Activated B cell treated with CpG ODN at 0.5 μM for 24 hours (primary cell): ENCODE measurements around the gene KCNA1. TPM values are rescaled to one million over a fixed set of nuclear protein-coding genes. Genes with fewer than 3 reads are reported as not detected.

Source experiments
- ATAC-seq: fragments of 200-7000 bp; cut with Tn5 transposase; one replicate; pipeline ENCODE4 v1.10.0; 2021; ENCODE audit warnings: low read depth, mild to moderate bottlenecking, moderate library complexity
- CTCF ChIA-PET: fragments of 350-600 bp; sonication (Branson Sonifier 250); formaldehyde crosslinking; loops from one replicate; lab custom pipeline; 2021; ENCODE audit warnings: antibody characterized with exemption; lab: Charles Lee
- POLR2A ChIA-PET: fragments of 350-600 bp; sonication (Branson Sonifier 250); formaldehyde crosslinking; loops from one replicate; lab custom pipeline; 2021; ENCODE audit warnings: antibody characterized with exemption; lab: Charles Lee
- DNase-seq: peaks from one replicate; pipeline ENCODE4 v3.0.0; 2022
- H3K27ac Mint-ChIP-seq: one replicate; pipeline ENCODE4 v1.8.0; 2020; ENCODE audit warnings: mixed read lengths
- H3K27me3 Mint-ChIP-seq: one replicate; pipeline ENCODE4 v1.8.0; 2021; ENCODE audit warnings: mixed read lengths
- H3K36me3 Mint-ChIP-seq: one replicate; pipeline ENCODE4 v1.8.0; 2021; ENCODE audit warnings: low read depth, mixed read lengths
- H3K4me1 Mint-ChIP-seq: one replicate; pipeline ENCODE4 v1.8.0; 2021; ENCODE audit warnings: mixed read lengths
- H3K4me3 Mint-ChIP-seq: one replicate; pipeline ENCODE4 v1.8.0; 2020; ENCODE audit warnings: mild to moderate bottlenecking, mixed read lengths
- H3K9me3 Mint-ChIP-seq: one replicate; pipeline ENCODE4 v1.8.0; 2020; ENCODE audit warnings: mixed read lengths
- intact Hi-C: fragments of 100-400 bp; cut with micrococcal nuclease; formaldehyde crosslinking; loops from one replicate; pipeline ENCODE4 v1.15.1; 2024
- total RNA-seq: library from RNA; stranded (reverse); gene quantifications from 2 replicates; pipeline ENCODE4 v1.2.3, GENCODE V29; 2022
- TF ChIP-seq, protein P1 (sequence below): fragments of 200-600 bp; IDR thresholded peaks from one replicate; pipeline ENCODE4 v1.8.0; 2022; ENCODE audit warnings: antibody characterized with exemption, mild to moderate bottlenecking

The KCNA1 gene
- total RNA-seq, 1 donor from 2014 or later = 0.04 TPM

GRCh38 chr12:4958697-4959375 is 49.1 kb downstream of the KCNA1 start:
- Mint-ChIP-seq H3K27ac (no peak overlapping the region), H3K4me3 (no peak overlapping the region), H3K4me1 (no peaks in the 10 kb centered on the region), H3K27me3 (peaks cover 52% of the 10 kb centered on the region), H3K36me3 (no peaks in the 10 kb centered on the region), H3K9me3 (no peaks in the 10 kb centered on the region)
- intact Hi-C loops = no loop called here
- TF ChIP-seq, protein P1, sequence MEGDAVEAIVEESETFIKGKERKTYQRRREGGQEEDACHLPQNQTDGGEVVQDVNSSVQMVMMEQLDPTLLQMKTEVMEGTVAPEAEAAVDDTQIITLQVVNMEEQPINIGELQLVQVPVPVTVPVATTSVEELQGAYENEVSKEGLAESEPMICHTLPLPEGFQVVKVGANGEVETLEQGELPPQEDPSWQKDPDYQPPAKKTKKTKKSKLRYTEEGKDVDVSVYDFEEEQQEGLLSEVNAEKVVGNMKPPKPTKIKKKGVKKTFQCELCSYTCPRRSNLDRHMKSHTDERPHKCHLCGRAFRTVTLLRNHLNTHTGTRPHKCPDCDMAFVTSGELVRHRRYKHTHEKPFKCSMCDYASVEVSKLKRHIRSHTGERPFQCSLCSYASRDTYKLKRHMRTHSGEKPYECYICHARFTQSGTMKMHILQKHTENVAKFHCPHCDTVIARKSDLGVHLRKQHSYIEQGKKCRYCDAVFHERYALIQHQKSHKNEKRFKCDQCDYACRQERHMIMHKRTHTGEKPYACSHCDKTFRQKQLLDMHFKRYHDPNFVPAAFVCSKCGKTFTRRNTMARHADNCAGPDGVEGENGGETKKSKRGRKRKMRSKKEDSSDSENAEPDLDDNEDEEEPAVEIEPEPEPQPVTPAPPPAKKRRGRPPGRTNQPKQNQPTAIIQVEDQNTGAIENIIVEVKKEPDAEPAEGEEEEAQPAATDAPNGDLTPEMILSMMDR = no peak
- DNase-seq (no peak), ATAC-seq (no peak)
- ChIA-PET POLR2A (no interaction called here), CTCF (no interaction called here)

GRCh38 chr12:4959381-4959780 is 49.7 kb downstream of the KCNA1 start:
- no peaks in the 10 kb centered on the region for H3K4me1 Mint-ChIP-seq
- CTCF ChIA-PET = no interaction called here
- TF ChIP-seq, protein P1 = no peak
- no peaks in the 10 kb centered on the region for H3K36me3 Mint-ChIP-seq
- H3K4me3 Mint-ChIP-seq = no peak overlapping the region
- DNase-seq (no peak), ATAC-seq (no peak)
- no peaks in the 10 kb centered on the region for H3K9me3 Mint-ChIP-seq
- intact Hi-C loops = no loop called here
- POLR2A ChIA-PET = no interaction called here
- no peak overlapping the region for H3K27ac Mint-ChIP-seq
- peaks cover 58% of the 10 kb centered on the region for H3K27me3 Mint-ChIP-seq

- Mint-ChIP-seq H3K4me1 (no peaks in the 10 kb centered on the region), H3K36me3 (no peaks in the 10 kb centered on the region), H3K27ac (no peak overlapping the region), H3K27me3 (peaks cover 61% of the 10 kb centered on the region), H3K9me3 (no peaks in the 10 kb centered on the region), H3K4me3 (no peak overlapping the region)
- TF ChIP-seq, protein P1 = no peak
- intact Hi-C loops = no loop called here
- ATAC-seq (no peak), DNase-seq (no peak)
- ChIA-PET CTCF (no interaction called here), POLR2A (no interaction called here)
These were observed 50.3 kb downstream of the KCNA1 start for GRCh38 chr12:4960030-4960429.

DNA sequence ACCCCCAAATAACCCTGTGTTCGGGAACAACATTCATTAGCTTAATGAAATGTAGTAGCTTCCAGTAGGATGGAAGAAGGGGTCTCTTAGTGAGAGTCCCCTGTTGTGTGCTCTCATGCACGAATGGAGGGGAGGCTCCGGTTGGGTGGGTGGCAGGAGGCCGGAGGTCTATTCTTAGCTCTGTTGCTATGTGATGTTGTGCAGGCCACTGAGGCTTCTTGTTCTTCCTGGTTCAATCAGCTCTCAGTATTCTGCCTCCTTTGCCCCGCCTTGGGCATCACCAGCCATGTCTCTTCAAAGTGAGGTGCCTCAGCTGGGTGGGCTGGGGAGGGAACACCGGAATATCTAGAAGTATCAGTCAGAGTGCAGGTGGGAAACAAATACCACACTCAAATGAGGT is 50.8 kb downstream of the KCNA1 start:
- DNase-seq (no peak), ATAC-seq (no peak)
- intact Hi-C loops = no loop called here
- POLR2A ChIA-PET = no interaction called here
- no peaks in the 10 kb centered on the region for H3K4me1 Mint-ChIP-seq
- CTCF ChIA-PET = no interaction called here
- H3K36me3 Mint-ChIP-seq = no peaks in the 10 kb centered on the region
- H3K4me3 Mint-ChIP-seq = no peak overlapping the region
- no peaks in the 10 kb centered on the region for H3K9me3 Mint-ChIP-seq
- TF ChIP-seq, protein P1 = no peak
- H3K27me3 Mint-ChIP-seq = peaks cover 62% of the 10 kb centered on the region
- H3K27ac Mint-ChIP-seq = no peak overlapping the region

GRCh38 chr12:4961311-4961710 is 51.6 kb downstream of the KCNA1 start:
- no peaks in the 10 kb centered on the region for H3K4me1 Mint-ChIP-seq
- H3K9me3 Mint-ChIP-seq = no peaks in the 10 kb centered on the region
- ATAC-seq (no peak), DNase-seq (no peak)
- intact Hi-C loops = no loop called here
- no peak overlapping the region for H3K27ac Mint-ChIP-seq
- CTCF ChIA-PET = no interaction called here
- POLR2A ChIA-PET = no interaction called here
- peaks cover 57% of the 10 kb centered on the region for H3K27me3 Mint-ChIP-seq
- TF ChIP-seq, protein P1 = no peak
- no peak overlapping the region for H3K4me3 Mint-ChIP-seq
- no peaks in the 10 kb centered on the region for H3K36me3 Mint-ChIP-seq
